Astrocyte (in vitro differentiated cells and primary cell): Measurements from ENCODE around the gene MYOCD.

ENCODE experiments used
- EZH2 ChIP-seq: IDR thresholded peaks from 2 replicates; pipeline ENCODE4 v1.6.1; 2012; ENCODE audit warnings: mild to moderate bottlenecking, low read length, inconsistent platforms; ENCODE audit not compliant: insufficient read depth
- TF ChIP-seq, protein P1 (sequence below): IDR thresholded peaks from 2 replicates; pipeline ENCODE4 v1.5.1; 2011; ENCODE audit warnings: low read depth, mild to moderate bottlenecking, inconsistent platforms, low read length, moderate library complexity; ENCODE audit not compliant: insufficient read depth

DNA sequence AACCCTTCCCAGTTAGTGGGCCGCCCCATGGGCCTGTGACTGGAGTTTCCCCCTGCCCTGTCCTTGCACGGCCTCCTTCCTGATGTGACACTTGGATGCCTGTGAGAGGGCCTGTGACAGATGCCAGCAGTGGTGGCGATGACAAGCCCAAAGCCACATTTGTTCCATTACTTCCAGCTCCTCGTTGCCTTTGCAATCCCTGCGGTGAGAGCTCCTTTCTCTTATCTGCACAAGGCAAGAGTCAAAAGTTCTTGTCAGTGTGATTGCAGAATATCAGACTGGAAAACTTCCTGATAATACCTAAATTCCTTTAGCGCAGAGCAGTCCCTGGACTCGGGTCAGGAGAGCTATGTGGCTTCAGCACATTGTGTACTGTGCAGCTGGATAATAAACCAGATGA lies 69.2 kb downstream of the MYOCD start:
- no peak for TF ChIP-seq EZH2
- TF ChIP-seq, protein P1, sequence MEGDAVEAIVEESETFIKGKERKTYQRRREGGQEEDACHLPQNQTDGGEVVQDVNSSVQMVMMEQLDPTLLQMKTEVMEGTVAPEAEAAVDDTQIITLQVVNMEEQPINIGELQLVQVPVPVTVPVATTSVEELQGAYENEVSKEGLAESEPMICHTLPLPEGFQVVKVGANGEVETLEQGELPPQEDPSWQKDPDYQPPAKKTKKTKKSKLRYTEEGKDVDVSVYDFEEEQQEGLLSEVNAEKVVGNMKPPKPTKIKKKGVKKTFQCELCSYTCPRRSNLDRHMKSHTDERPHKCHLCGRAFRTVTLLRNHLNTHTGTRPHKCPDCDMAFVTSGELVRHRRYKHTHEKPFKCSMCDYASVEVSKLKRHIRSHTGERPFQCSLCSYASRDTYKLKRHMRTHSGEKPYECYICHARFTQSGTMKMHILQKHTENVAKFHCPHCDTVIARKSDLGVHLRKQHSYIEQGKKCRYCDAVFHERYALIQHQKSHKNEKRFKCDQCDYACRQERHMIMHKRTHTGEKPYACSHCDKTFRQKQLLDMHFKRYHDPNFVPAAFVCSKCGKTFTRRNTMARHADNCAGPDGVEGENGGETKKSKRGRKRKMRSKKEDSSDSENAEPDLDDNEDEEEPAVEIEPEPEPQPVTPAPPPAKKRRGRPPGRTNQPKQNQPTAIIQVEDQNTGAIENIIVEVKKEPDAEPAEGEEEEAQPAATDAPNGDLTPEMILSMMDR, result no peak
